LNCAP (cell line): Measurements from ENCODE around the gene DYNC1H1.

ENCODE experiments used
- TF ChIP-seq, protein P1 (sequence below): fragments of 450-650 bp; IDR thresholded peaks from 2 replicates; pipeline ENCODE4 v1.5.1; 2017; ENCODE audit warnings: mild to moderate bottlenecking

Gene DYNC1H1

DNA sequence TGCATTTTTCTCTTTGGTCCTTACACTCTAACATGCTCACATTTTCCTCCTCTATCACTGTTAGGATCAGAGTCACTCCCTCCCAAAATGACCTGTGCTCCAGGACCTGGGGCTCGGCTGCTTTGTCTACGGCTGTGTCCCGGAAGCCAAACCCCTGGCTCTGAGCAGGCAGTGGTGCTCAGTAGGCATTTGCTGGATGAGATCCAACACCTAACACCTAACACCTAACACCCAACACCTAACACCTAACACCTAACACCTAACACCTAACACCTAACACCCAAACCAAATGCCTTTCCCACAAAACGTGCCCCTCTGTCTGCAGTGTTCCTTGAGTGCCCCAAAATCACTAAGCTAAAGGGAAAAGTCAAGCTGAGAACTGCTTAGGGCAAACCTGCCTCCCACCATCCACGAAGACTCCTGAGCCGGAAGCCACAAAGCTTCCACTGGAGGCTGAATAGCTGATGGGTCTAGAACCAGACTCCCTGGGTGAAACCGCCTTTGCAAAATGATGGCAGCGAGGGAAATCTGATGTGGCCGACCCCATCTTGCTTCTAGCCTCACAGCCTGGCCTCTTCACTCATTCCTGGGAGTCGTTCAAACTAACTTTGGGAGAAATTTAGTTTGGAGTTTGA lies 93.2 kb downstream of the DYNC1H1 start:
- TF ChIP-seq, protein P1, sequence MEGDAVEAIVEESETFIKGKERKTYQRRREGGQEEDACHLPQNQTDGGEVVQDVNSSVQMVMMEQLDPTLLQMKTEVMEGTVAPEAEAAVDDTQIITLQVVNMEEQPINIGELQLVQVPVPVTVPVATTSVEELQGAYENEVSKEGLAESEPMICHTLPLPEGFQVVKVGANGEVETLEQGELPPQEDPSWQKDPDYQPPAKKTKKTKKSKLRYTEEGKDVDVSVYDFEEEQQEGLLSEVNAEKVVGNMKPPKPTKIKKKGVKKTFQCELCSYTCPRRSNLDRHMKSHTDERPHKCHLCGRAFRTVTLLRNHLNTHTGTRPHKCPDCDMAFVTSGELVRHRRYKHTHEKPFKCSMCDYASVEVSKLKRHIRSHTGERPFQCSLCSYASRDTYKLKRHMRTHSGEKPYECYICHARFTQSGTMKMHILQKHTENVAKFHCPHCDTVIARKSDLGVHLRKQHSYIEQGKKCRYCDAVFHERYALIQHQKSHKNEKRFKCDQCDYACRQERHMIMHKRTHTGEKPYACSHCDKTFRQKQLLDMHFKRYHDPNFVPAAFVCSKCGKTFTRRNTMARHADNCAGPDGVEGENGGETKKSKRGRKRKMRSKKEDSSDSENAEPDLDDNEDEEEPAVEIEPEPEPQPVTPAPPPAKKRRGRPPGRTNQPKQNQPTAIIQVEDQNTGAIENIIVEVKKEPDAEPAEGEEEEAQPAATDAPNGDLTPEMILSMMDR, result no peak

DNA sequence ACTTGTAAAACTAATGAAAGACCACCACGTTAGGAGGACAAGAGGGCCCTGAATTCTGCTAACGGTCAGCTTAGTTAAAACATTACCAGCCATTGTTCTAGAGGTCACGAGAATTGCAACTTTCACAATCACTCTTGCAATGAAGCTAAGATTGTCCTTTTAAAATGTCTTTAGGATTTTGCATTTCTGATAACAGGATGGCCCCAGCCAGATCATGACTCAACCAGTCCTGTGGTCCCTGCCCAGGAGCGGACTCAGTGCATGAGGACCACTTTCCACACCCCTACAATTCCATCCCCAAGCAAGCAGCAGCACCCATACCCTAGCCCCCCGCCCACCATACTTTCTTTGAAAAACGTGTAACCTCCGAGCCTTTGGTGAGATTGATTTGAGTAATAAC lies 93.8 kb downstream of the DYNC1H1 start:
- TF ChIP-seq, protein P1, result no peak

DNA sequence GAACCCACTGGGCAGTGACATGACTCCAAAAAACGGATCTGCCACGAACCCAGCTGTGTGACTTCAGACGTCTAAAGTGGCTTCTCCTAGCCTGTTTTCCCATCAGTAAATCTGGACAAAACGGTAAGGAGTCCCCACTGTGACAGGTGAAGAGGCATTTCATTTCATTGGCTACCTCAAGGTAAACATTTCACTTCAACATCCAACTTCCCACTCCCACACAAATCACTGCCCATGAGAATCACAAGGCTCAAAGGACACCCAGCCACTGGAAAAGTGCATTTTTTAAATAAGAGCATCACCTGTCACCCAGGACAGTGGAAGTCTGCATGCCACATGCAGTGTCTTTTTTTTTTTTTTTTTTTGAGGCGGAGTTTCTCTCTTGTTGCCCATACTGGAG lies 94.6 kb downstream of the DYNC1H1 start:
- TF ChIP-seq, protein P1, result no peak

DNA sequence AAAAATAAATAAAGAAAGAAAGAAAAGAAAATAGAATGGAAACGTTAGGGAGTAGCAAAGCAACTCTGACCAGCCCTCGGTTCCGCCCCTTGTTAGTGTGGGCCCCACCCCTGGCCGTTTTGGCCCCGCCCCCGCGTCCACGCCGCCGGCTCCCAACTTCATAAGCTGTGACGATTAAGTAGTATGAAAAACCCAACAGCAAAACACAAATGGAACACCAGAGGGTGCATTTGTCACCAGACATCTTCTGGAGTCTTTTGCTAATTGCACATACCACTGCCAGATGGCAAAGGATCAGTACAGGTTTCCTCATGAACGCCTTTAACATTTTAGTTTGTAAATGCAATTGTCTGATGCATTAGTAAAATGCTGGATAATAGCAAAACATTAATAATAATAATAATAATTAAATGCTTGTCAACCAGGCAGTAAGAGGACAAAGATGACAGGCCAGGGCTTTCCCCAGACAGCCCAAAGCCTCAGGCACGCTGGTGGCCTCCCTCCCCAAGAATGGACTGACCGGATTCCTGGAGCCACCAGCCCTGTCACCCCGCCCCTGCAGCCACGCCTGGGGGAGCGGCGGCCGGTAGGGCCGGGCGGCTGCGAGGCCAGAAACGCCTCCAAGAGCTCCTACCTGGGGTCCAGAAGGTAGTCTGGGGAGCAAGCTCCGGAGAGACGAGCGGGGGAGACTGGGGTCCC lies 98.9 kb downstream of the DYNC1H1 start:
- TF ChIP-seq, protein P1, result peak; percentile 40; the same call in 1 of the 2 replicates

DNA sequence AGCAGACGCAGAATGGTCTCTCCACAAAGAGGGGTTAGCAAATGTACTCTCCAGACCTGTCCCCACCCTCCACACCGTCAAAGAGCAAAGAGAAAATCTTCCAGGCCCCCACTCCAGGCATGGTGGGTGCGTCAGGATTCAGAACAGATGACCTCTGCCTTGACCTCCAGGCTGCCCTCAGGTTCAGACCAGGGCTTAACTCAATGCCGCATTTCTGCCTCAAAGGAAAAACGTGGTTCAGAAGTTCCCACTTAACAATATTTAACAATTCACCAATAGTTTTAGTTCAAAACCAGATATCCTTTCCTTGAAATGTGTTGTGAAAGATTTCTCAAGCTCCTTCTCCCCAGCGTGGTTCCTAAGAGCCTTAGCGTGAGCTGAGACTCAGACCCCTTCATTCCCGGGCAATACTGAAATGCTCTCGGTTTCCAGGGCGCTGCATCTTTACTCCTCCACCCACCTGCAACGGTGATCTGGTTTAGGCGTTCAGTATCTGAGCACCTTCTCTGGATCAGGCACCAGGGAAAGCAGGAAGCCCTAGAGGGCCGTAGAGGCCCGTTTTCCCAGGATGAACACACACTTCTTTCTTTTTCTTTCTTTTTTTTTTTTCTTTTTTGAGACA lies 99.5 kb downstream of the DYNC1H1 start:
- TF ChIP-seq, protein P1, result no peak

DNA sequence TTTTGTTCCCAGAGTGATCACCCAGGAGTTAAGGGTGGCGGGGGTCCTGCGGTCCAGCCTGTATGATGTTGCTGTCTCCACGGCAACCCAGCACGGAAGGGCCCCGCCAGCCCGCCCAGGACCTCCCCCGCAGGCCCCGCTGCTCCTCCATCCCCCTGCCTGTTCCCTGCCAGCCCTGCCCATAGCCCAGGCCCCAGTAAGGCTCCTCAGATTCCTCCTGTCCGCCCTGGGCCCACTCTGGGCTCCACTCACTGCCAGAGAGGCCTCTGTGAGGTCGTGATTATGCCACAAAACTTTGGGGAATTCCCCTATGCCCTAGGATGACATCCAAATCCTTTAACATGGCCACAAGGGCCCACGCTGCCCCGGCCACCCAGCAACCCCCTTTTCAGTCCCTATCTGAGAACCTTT lies 101.7 kb downstream of the DYNC1H1 start:
- TF ChIP-seq, protein P1, result no peak

DNA sequence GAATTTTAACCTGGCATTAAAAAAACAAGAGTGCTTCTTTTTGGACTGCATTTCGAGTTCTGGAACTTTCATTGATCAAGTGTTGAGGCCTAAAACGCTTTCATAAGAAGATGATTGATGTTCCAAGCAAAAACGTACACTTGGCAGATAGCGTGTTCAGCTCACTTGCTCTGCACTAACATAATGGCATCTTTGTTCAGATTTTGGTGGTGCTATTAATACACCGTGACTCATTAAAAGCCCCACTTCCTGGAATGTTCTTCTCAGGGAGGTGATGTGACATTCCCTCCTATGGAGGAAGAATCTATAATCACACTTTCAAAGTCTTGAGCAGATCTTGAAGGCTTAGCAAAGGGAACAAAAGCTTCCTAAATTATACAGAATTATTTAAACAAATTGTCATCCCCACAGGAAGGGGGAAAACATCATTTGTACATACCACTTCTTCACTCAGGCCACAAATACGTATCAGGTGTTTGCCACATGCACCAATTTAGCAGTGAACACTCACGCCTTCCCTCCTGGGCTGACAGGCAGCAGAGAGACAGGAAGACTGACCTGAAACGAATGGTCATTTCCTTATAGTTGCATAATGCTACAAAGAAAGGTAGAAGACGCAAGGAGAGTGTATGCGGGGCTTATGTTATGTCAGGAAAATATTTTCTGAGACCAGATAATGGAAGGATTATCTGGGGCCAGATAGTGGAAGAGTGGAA lies 107.1 kb downstream of the DYNC1H1 start:
- TF ChIP-seq, protein P1, result no peak
